GM23338 (cell line): ENCODE results near the gene PPP1R7. TPM values are rescaled to one million over a fixed set of nuclear protein-coding genes. Genes with fewer than 3 reads are reported as not detected.

Source experiments
- ATAC-seq: fragments of 200-7000 bp; cut with Tn5 transposase; 3 replicates; pipeline ENCODE4 v1.9.1; 2020
- DNase-seq: peaks from one replicate; pipeline ENCODE4 v3.0.0-alpha.2; 2015; ENCODE audit warnings: low spot score
- H2AFZ ChIP-seq: fragments of 200-600 bp; sonication (generic); 2 replicates; pipeline ENCODE4 v1.8.0; 2016; ENCODE audit warnings: antibody characterized with exemption, mild to moderate bottlenecking, moderate library complexity
- H3F3A ChIP-seq: fragments of 200-600 bp; sonication (generic); replicated peaks from 2 replicates; pipeline ENCODE4 v1.8.0; 2017; ENCODE audit warnings: antibody characterized with exemption, mixed run types, low read depth
- H3K27ac ChIP-seq: fragments of 200-600 bp; sonication (generic); 2 replicates; pipeline ENCODE4 v1.6.1; 2016; ENCODE audit warnings: low read depth
- H3K27me3 ChIP-seq: fragments of 200-600 bp; sonication (generic); 2 replicates; pipeline ENCODE4 v1.8.0; 2016; ENCODE audit warnings: mild to moderate bottlenecking, mixed run types, moderate library complexity; ENCODE audit not compliant: insufficient read depth
- H3K36me3 ChIP-seq: fragments of 200-600 bp; sonication (generic); 2 replicates; pipeline ENCODE4 v1.8.0; 2016; ENCODE audit warnings: mild to moderate bottlenecking; ENCODE audit not compliant: insufficient read depth
- H3K4me1 ChIP-seq: fragments of 200-600 bp; sonication (generic); 2 replicates; pipeline ENCODE4 v1.8.0; 2016; ENCODE audit warnings: mild to moderate bottlenecking, moderate library complexity; ENCODE audit not compliant: insufficient read depth
- H3K4me2 ChIP-seq: fragments of 200-600 bp; sonication (generic); 2 replicates; pipeline ENCODE4 v1.7.1; 2017; ENCODE audit warnings: mixed run types
- H3K4me3 ChIP-seq: fragments of 200-600 bp; sonication (generic); 2 replicates; pipeline ENCODE4 v1.6.1; 2016; ENCODE audit warnings: mixed run types
- H3K79me2 ChIP-seq: fragments of 200-600 bp; sonication (generic); replicated peaks from 2 replicates; pipeline ENCODE4 v1.8.0; 2017; ENCODE audit warnings: mild to moderate bottlenecking; ENCODE audit not compliant: insufficient read depth
- H3K9me2 ChIP-seq: fragments of 200-600 bp; sonication (generic); 2 replicates; pipeline ENCODE4 v1.8.0; 2017; ENCODE audit not compliant: insufficient read depth
- H4K20me1 ChIP-seq: fragments of 200-600 bp; sonication (generic); replicated peaks from 2 replicates; pipeline ENCODE4 v1.8.0; 2017; ENCODE audit warnings: mild to moderate bottlenecking; ENCODE audit not compliant: insufficient read depth
- H3K27ac Mint-ChIP-seq: 2 replicates; pipeline ENCODE4 v1.8.0; 2020; ENCODE audit warnings: inconsistent platforms, mild to moderate bottlenecking, moderate library complexity, mixed read lengths
- H3K27me3 Mint-ChIP-seq: 3 replicates; pipeline ENCODE4 v1.8.0; 2022; ENCODE audit warnings: low read depth, mild to moderate bottlenecking, moderate library complexity, mixed read lengths, inconsistent platforms; ENCODE audit not compliant: insufficient read depth, poor library complexity
- H3K36me3 Mint-ChIP-seq: 3 replicates; pipeline ENCODE4 v1.8.0; 2021; ENCODE audit warnings: low read depth, mild to moderate bottlenecking, inconsistent platforms, moderate library complexity, mixed read lengths
- H3K4me1 Mint-ChIP-seq: 3 replicates; pipeline ENCODE4 v1.8.0; 2020; ENCODE audit warnings: mild to moderate bottlenecking, inconsistent platforms, mixed read lengths
- H3K4me3 Mint-ChIP-seq: 3 replicates; pipeline ENCODE4 v1.8.0; 2021; ENCODE audit warnings: moderate library complexity, mild to moderate bottlenecking, inconsistent platforms, mixed read lengths
- H3K9me3 Mint-ChIP-seq: 3 replicates; pipeline ENCODE4 v1.8.0; 2020; ENCODE audit warnings: moderate library complexity, mild to moderate bottlenecking, inconsistent platforms, mixed read lengths
- CREB1 ChIP-seq: fragments of 250-450 bp; sonication (Bioruptor Pico); IDR thresholded peaks from 2 replicates; pipeline ENCODE4 v1.5.0; 2020; ENCODE audit warnings: low read depth, mild to moderate bottlenecking, moderate library complexity
- CTCF ChIP-seq, 2 experiments: fragments of 200-600 bp in 1 of 2; sonication (generic) in 1 of 2; conservative IDR thresholded peaks; 2 replicates each; pipeline versions ENCODE4 v1.5.1 to v1.6.1; 2016 to 2017; ENCODE audit warnings: antibody characterized with exemption in 2 of 2, low read depth in 2 of 2, mild to moderate bottlenecking in 2 of 2, moderate library complexity in 1 of 2
- EZH2 ChIP-seq: fragments of 200-600 bp; sonication (generic); IDR thresholded peaks from one replicate; pipeline ENCODE4 v1.8.0; 2017; ENCODE audit warnings: antibody characterized with exemption, mild to moderate bottlenecking, low read depth; ENCODE audit not compliant: unreplicated experiment
- NANOG ChIP-seq: IDR thresholded peaks from 2 replicates; pipeline ENCODE4 v1.6.1; 2016; ENCODE audit warnings: antibody characterized with exemption, borderline replicate concordance
- STAT1 ChIP-seq: IDR thresholded peaks from one replicate; pipeline ENCODE4 v1.6.1; 2016; ENCODE audit warnings: antibody characterized with exemption; ENCODE audit not compliant: unreplicated experiment
- ZNF462 ChIP-seq: fragments of 250-450 bp; sonication (Bioruptor Pico); IDR thresholded peaks from 2 replicates; pipeline ENCODE4 v1.5.0; 2020; ENCODE audit warnings: mild to moderate bottlenecking, moderate library complexity
- polyA plus RNA-seq: library from polyadenylated mRNA; unstranded; fragments of >200 nt; fragmentation: Nextera tagmentation; extraction: Ambion mirVana; gene quantifications from 2 replicates; pipeline ENCODE4 v1.2.1, GENCODE V29; 2016
- total RNA-seq: library from RNA; depleted of rRNA; stranded (reverse); fragments of >200 nt; shearing (Covaris generic); gene quantifications from 2 replicates; pipeline ENCODE4 v1.2.3, GENCODE V29; 2014

Gene PPP1R7
- total and polyA plus RNA-seq, 2 experiments from 2014 or later: 48.2 to 94.3 TPM

- TF ChIP-seq ZNF462: no peak
- no peak for TF ChIP-seq NANOG
- TF ChIP-seq CREB1 (CRISPR knock-in tag): no peak
- no peak for TF ChIP-seq EZH2
These were observed 34.9 kb upstream of the PPP1R7 start (continued) for GRCh38 chr2:241115361-241115760.

GRCh38 chr2:241116606-241117560, 33.4 kb upstream of the PPP1R7 start:
- no peak for DNase-seq
- no peaks in the 10 kb centered on the region for H3K79me2 ChIP-seq
- H3K9me3 Mint-ChIP-seq: no peaks in the 10 kb centered on the region
- TF ChIP-seq EZH2 (no peak), CTCF (conservative IDR thresholded peaks at IDR 0.05; ENCODE audit: low read depth in 2 of 2) (no peak), CREB1 (CRISPR knock-in tag) (no peak), STAT1 (no peak)

More at GRCh38 chr2:241116606-241117560, 33.4 kb upstream of the PPP1R7 start:
- Histone ChIP-seq H3K4me1 (no peaks in the 10 kb centered on the region), H3K4me2 (no peak overlapping the region), H4K20me1 (no peaks in the 10 kb centered on the region; the same call in none of the 2 replicates), H3K9me2 (no peaks in the 10 kb centered on the region), H3K4me3 (no peak overlapping the region), H3K27me3 (no peaks in the 10 kb centered on the region), H3F3A (no peaks in the 10 kb centered on the region), H3K27ac (no peak overlapping the region), H3K36me3 (peaks cover 12% of the 10 kb centered on the region), H2AFZ (no peak overlapping the region)
- H3K4me1 Mint-ChIP-seq: no peaks in the 10 kb centered on the region
- no peak overlapping the region for H3K27ac Mint-ChIP-seq
- H3K27me3 Mint-ChIP-seq: peaks cover 1% of the 10 kb centered on the region
- H3K36me3 Mint-ChIP-seq: peaks cover 35% of the 10 kb centered on the region
- H3K4me3 Mint-ChIP-seq: no peak overlapping the region
- no peak for ATAC-seq
